ENCODE results near the gene SUV39H1.

DNA sequence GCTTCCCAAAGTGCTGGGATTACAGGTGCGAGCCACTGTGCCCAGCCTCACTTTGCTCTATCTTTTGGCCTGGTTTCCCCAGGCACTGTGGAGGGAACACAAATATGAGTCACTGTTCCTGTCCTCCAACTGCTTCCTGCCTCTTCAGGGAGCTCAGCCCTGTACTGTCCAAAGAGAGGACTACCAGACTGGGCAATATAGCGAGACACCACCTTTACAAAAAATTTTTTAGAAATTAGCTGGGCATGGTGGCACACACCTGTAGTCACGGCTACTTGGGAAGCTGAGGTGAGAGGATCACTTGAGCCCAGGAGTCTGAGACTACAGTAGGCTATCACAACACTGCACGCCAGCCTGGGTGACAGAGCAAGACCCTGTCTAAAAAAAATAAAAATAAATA is 29.9 kb upstream of the SUV39H1 start:
- TF ChIP-seq EZH2phosphoT487 (IDR thresholded peaks at IDR 0.05): no peak
- TF ChIP-seq, protein P1, sequence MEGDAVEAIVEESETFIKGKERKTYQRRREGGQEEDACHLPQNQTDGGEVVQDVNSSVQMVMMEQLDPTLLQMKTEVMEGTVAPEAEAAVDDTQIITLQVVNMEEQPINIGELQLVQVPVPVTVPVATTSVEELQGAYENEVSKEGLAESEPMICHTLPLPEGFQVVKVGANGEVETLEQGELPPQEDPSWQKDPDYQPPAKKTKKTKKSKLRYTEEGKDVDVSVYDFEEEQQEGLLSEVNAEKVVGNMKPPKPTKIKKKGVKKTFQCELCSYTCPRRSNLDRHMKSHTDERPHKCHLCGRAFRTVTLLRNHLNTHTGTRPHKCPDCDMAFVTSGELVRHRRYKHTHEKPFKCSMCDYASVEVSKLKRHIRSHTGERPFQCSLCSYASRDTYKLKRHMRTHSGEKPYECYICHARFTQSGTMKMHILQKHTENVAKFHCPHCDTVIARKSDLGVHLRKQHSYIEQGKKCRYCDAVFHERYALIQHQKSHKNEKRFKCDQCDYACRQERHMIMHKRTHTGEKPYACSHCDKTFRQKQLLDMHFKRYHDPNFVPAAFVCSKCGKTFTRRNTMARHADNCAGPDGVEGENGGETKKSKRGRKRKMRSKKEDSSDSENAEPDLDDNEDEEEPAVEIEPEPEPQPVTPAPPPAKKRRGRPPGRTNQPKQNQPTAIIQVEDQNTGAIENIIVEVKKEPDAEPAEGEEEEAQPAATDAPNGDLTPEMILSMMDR (IDR thresholded peaks at IDR 0.05): no peak
